GM12878 (cell line): ENCODE data around the gene SUOX. TPM values are rescaled to one million over a fixed set of nuclear protein-coding genes. Genes with fewer than 3 reads are reported as not detected.

ENCODE experiments used
- ATAC-seq: fragments of 200-7000 bp; cut with Tn5 transposase; 3 replicates; pipeline ENCODE4 v1.9.1; 2020; ENCODE audit warnings: mild to moderate bottlenecking, moderate library complexity
- BruUV-seq: library from RNA; stranded (reverse); fragments of 400-500 nt; replicated peaks from 2 replicates; lab custom pipeline; 2021; lab: Mats Ljungman, UMichigan
- CTCF ChIA-PET: fragments of 300-600 bp; sonication (Branson Sonifier 250); formaldehyde crosslinking; extraction: SDS; loops from one replicate; lab custom pipeline; 2021; ENCODE audit warnings: inconsistent platforms; lab: Yijun Ruan, JAX
- POLR2A ChIA-PET: fragments of 350-600 bp; formaldehyde crosslinking; extraction: SDS; loops from one replicate; lab custom pipeline; 2021; ENCODE audit warnings: inconsistent platforms; lab: Charles Lee
- RAD21 ChIA-PET: fragments of 300-600 bp; sonication (Branson Sonifier 250); formaldehyde crosslinking; loops from one replicate; lab custom pipeline; 2023; ENCODE audit warnings: antibody characterized with exemption; ENCODE audit not compliant: unreplicated experiment; lab: Charles Lee
- SMC1A ChIA-PET: fragments of 300-600 bp; sonication (Branson Sonifier 250); formaldehyde crosslinking; loops from one replicate; lab custom pipeline; 2023; ENCODE audit not compliant: unreplicated experiment, uncharacterized antibody; lab: Charles Lee
- DNase-seq: peaks from one replicate; pipeline ENCODE4 v3.0.0-alpha.2; 2011; ENCODE audit warnings: low read depth, low spot score
- FAIRE-seq: peaks from 3 replicates; lab custom pipeline; 2011; peaks lifted over from hg19 to GRCh38; lab: Jason Lieb, UNC
- H2AFZ ChIP-seq: 2 replicates; pipeline ENCODE4 v1.6.0; 2011; ENCODE audit warnings: low read depth, low read length, control low read depth; ENCODE audit not compliant: control insufficient read depth
- H3K27ac ChIP-seq: 2 replicates; pipeline ENCODE4 v1.5.1; 2011; ENCODE audit warnings: control low read depth; ENCODE audit not compliant: control insufficient read depth, insufficient read depth
- H3K27me3 ChIP-seq, 2 experiments: replicated peaks in 1 of 2; 2 replicates each; pipeline versions ENCODE4 v1.6.0 to v1.6.1; 2011; ENCODE audit warnings: low read length in 1 of 2; ENCODE audit not compliant: control insufficient read depth in 2 of 2, insufficient read depth in 2 of 2
- H3K36me3 ChIP-seq, 2 experiments: 2 replicates each; pipeline ENCODE4 v1.5.1; 2011; ENCODE audit warnings: low read length in 1 of 2; ENCODE audit not compliant: control insufficient read depth in 2 of 2, insufficient read depth in 2 of 2
- H3K4me1 ChIP-seq: 2 replicates; pipeline ENCODE4 v1.6.1; 2011; ENCODE audit warnings: mild to moderate bottlenecking, low read length, moderate library complexity, mixed read lengths; ENCODE audit not compliant: control insufficient read depth, insufficient read depth
- H3K4me2 ChIP-seq: 2 replicates; pipeline ENCODE4 v1.6.0; 2011; ENCODE audit warnings: control low read depth; ENCODE audit not compliant: control insufficient read depth, insufficient read depth
- H3K4me3 ChIP-seq: fragments of 200-600 bp; sonication (generic); 2 replicates; pipeline ENCODE4 v1.5.1; 2016
- H3K79me2 ChIP-seq: 2 replicates; pipeline ENCODE4 v1.6.0; 2011; ENCODE audit warnings: low read length; ENCODE audit not compliant: control insufficient read depth, insufficient read depth
- H3K9ac ChIP-seq: 2 replicates; pipeline ENCODE4 v1.8.0; 2011; ENCODE audit warnings: low read length, control low read depth, mixed read lengths; ENCODE audit not compliant: control insufficient read depth, insufficient read depth
- H3K9me3 ChIP-seq: replicated peaks from 3 replicates; pipeline ENCODE4 v1.5.1; 2011; ENCODE audit warnings: mild to moderate bottlenecking, low read length; ENCODE audit not compliant: control insufficient read depth, insufficient read depth
- H4K20me1 ChIP-seq: 2 replicates; pipeline ENCODE4 v1.6.0; 2011; ENCODE audit not compliant: control insufficient read depth, insufficient read depth
- BCLAF1 ChIP-seq: fragments of 450-650 bp; IDR thresholded peaks from 2 replicates; pipeline ENCODE4 v1.6.1; 2017; ENCODE audit warnings: antibody characterized with exemption, mild to moderate bottlenecking, moderate library complexity
- CBX3 ChIP-seq: fragments of 200-600 bp; sonication (generic); IDR thresholded peaks from 2 replicates; pipeline ENCODE4 v1.6.1; 2016; ENCODE audit warnings: low read depth, borderline replicate concordance
- CBX5 ChIP-seq: sonication (generic); IDR thresholded peaks from 2 replicates; pipeline ENCODE4 v1.6.1; 2016; ENCODE audit warnings: low read depth, moderate library complexity, mild to moderate bottlenecking, inconsistent platforms
- CEBPZ ChIP-seq: fragments of 150-350 bp; IDR thresholded peaks from 2 replicates; pipeline ENCODE4 v1.6.1; 2016; ENCODE audit warnings: low read depth, low read length
- ETV6 ChIP-seq, 2 experiments: fragments of 450-650 bp in 1 of 2; IDR thresholded peaks in 1 of 2; conservative IDR thresholded peaks in 1 of 2; 2 replicates each; pipeline ENCODE4 v1.6.1; 2014; ENCODE audit warnings: antibody characterized with exemption in 1 of 2, borderline replicate concordance in 1 of 2, low read depth in 1 of 2, mild to moderate bottlenecking in 1 of 2, moderate library complexity in 1 of 2
- KAT2A ChIP-seq: conservative IDR thresholded peaks from 2 replicates; pipeline ENCODE4 v1.6.1; 2011; ENCODE audit warnings: low read depth, low read length; ENCODE audit not compliant: control insufficient read depth
- NFIC ChIP-seq: IDR thresholded peaks from 2 replicates; pipeline ENCODE4 v1.6.1; 2012; ENCODE audit warnings: low read depth, mild to moderate bottlenecking, inconsistent platforms, low read length, moderate library complexity
- NRF1 ChIP-seq: conservative IDR thresholded peaks from 2 replicates; pipeline ENCODE4 v1.6.1; 2011; ENCODE audit warnings: mild to moderate bottlenecking, low read depth, low read length, improper control_type of control experiment
- PAX5 ChIP-seq: IDR thresholded peaks from 2 replicates; pipeline ENCODE4 v1.6.1; 2011; ENCODE audit warnings: low read depth, low read length, borderline replicate concordance
- REST ChIP-seq: IDR thresholded peaks from 2 replicates; pipeline ENCODE4 v1.6.1; 2012; ENCODE audit warnings: mild to moderate bottlenecking, low read depth, low read length
- SMAD1 ChIP-seq: fragments of 450-650 bp; IDR thresholded peaks from 2 replicates; pipeline ENCODE4 v1.6.1; 2018; ENCODE audit warnings: mild to moderate bottlenecking, low read depth; ENCODE audit not compliant: partially characterized antibody
- SMAD5 ChIP-seq: IDR thresholded peaks from 2 replicates; pipeline ENCODE4 v1.6.1; 2016; ENCODE audit warnings: antibody characterized with exemption, low read depth
- WRNIP1 ChIP-seq: IDR thresholded peaks from 2 replicates; pipeline ENCODE4 v1.6.1; 2011; ENCODE audit warnings: low read depth, low read length, improper control_type of control experiment, borderline replicate concordance
- WGBS: methylation state at CpG from one replicate; pipeline ENCODE4 v1.1.6; 2016; ENCODE audit warnings: low lambda C conversion rate; ENCODE audit not compliant: insufficient replicate concordance, insufficient coverage; ENCODE audit errors: missing lambda C conversion rate; 5-methylcytosine and 5-hydroxymethylcytosine counted together
- in situ Hi-C: fragments of 300-500 bp; cut with MboI; formaldehyde crosslinking; loops from 9 replicates; pipeline ENCODE4 v1.14.3; 2018; ENCODE audit warnings: mixed read lengths
- intact Hi-C: fragments of 100-400 bp; cut with micrococcal nuclease; formaldehyde crosslinking; loops from one replicate; pipeline ENCODE4 v1.14.2; 2022; ENCODE audit not compliant: unreplicated experiment
- polyA plus RNA-seq, 11 experiments: library from polyadenylated mRNA; depleted of rRNA in 4 of 11; unstranded in 6 of 11; stranded (reverse) in 5 of 11; fragments of >200 nt; fragmentation: Nextera tagmentation in 4 of 11; fragmentation: Illumina TruSeq in 1 of 11; extraction: Ambion mirVana in 4 of 11; extraction: Trizol in 1 of 11; gene quantifications; 1 replicate in 1 of 11; 2 replicates in 10 of 11; pipeline versions ENCODE4 v1.2.1 to v1.2.3, GENCODE V29; 2011 to 2016; ENCODE audit warnings: inconsistent platforms in 2 of 11, missing spikeins in 2 of 11, low read depth in 1 of 11
- total RNA-seq, 4 experiments: library from RNA; depleted of rRNA in 3 of 4; stranded (reverse); fragments of >200 nt in 3 of 4; fragmentation: Illumina TruSeq in 1 of 4; extraction: Trizol in 1 of 4; gene quantifications; 2 replicates each; pipeline versions ENCODE4 v1.2.1 to v1.2.3, GENCODE V29; 2013 to 2021

The SUOX gene
- total and polyA plus RNA-seq, 10 of the 15 experiments (the other 5 are each of a cell fraction or from before 2014, with no cell fraction given), result 5.1 to 18.8 (median 13.4) TPM

- H3K4me2 ChIP-seq, result no peak overlapping the region
- H3K9me3 ChIP-seq, result no peaks in the 10 kb centered on the region
- ChIA-PET POLR2A (interaction anchor here (1.2 to 2.2 kb wide), 2 partner anchors 14 to 17 kb away, joined by 3 to 11 read pairs; partner anchors contain the start of gene RAB5B), CTCF (interaction anchor here (0.6 to 1.9 kb wide), 6 partner anchors 9 to 252 kb away, joined by 3 to 11 read pairs (median 3); no protein-coding TSS in a partner anchor), SMC1A (interaction anchor here (0.8 to 4.0 kb wide), 3 partner anchors 9 to 38 kb away, joined by 3 to 18 read pairs (median 3); partner anchors contain the start of gene RAB5B), RAD21 (interaction anchor here (0.9 kb wide), 1 partner anchor 155 kb away, joined by 3 read pairs; no protein-coding TSS in a partner anchor)
- H3K4me3 ChIP-seq, result no peak overlapping the region
- H3K4me1 ChIP-seq, result no peaks in the 10 kb centered on the region
- no peaks in the 10 kb centered on the region for H3K79me2 ChIP-seq
- DNase-seq (no peak), FAIRE-seq (no peak), ATAC-seq (no peak)
- no peaks in the 10 kb centered on the region for H4K20me1 ChIP-seq
- intact Hi-C loops, result no loop called here
- no peaks in the 10 kb centered on the region for H3K27me3 ChIP-seq
- in situ Hi-C loops, result no loop called here
- no TSS peak for BruUV-seq
- peaks cover 6 to 33% of the 10 kb centered on the region in 2 experiments for H3K36me3 ChIP-seq
- no peak overlapping the region for H3K27ac ChIP-seq
- H3K9ac ChIP-seq, result no peak overlapping the region
- WGBS, result 64% methylated on average over 3 of the region's 3 CpGs
- H2AFZ ChIP-seq, result no peak overlapping the region
- TF ChIP-seq SMAD1 (no peak), NRF1 (no peak), SMAD5 (no peak), CBX5 (no peak), ETV6 (conservative IDR thresholded peaks at IDR 0.05 in 1 of 2, IDR thresholded peaks at IDR 0.05 in 1 of 2; ENCODE audit: borderline replicate concordance in 1 of 2, low read depth in 1 of 2) (no peak), PAX5 (no peak), KAT2A (no peak), REST (no peak), WRNIP1 (no peak), NFIC (no peak), CEBPZ (no peak), CBX3 (no peak), BCLAF1 (no peak)
Measured at GRCh38 chr12:55991110-55991509, 6.0 kb upstream of the SUOX start.
